GM19397 (cell line): ENCODE measurements around the gene SPAG5.

Experiments used
- ATAC-seq: cut with Tn5 transposase; IDR thresholded peaks from one replicate; pipeline ENCODE4 v1.9.1; 2021; ENCODE audit warnings: mild to moderate bottlenecking, moderate library complexity; ENCODE audit not compliant: unreplicated experiment

The SPAG5 gene

GRCh38 chr17:28547623-28548416, 51.0 kb downstream of the SPAG5 start:
- ATAC-seq: no peak

- no peak for ATAC-seq
Observed at GRCh38 chr17:28547096-28547622, 51.7 kb downstream of the SPAG5 start.

- no peak for ATAC-seq
Observed at GRCh38 chr17:28545787-28546415, 52.9 kb downstream of the SPAG5 start.

GRCh38 chr17:28545141-28545503, 53.7 kb downstream of the SPAG5 start:
- ATAC-seq: no peak

- no peak for ATAC-seq
Observed at GRCh38 chr17:28544402-28545140, 54.3 kb downstream of the SPAG5 start.

GRCh38 chr17:28541439-28541838, 57.4 kb downstream of the SPAG5 start:
- no peak for ATAC-seq

- ATAC-seq: no peak
Observed at GRCh38 chr17:28540231-28540630, 58.6 kb downstream of the SPAG5 start.

GRCh38 chr17:28538296-28538895, 60.4 kb downstream of the SPAG5 start:
- no peak for ATAC-seq

- no peak for ATAC-seq
Observed at GRCh38 chr17:28537219-28537610, 61.6 kb downstream of the SPAG5 start.

- no peak for ATAC-seq
Observed at GRCh38 chr17:28536532-28537218, 62.1 kb downstream of the SPAG5 start.

- ATAC-seq: no peak
Observed at GRCh38 chr17:28534740-28535375, 64.0 kb downstream of the SPAG5 start.

- no peak for ATAC-seq
Observed at GRCh38 chr17:28533091-28533807, 65.6 kb downstream of the SPAG5 start.

GRCh38 chr17:28532050-28532960, 66.5 kb downstream of the SPAG5 start:
- no peak for ATAC-seq

- ATAC-seq: no peak
Observed at GRCh38 chr17:28530926-28531325, 67.9 kb downstream of the SPAG5 start.

- no peak for ATAC-seq
Observed at GRCh38 chr17:28530250-28530649, 68.6 kb downstream of the SPAG5 start.

GRCh38 chr17:28529013-28529400, 69.8 kb downstream of the SPAG5 start:
- no peak for ATAC-seq

GRCh38 chr17:28528327-28529012, 70.4 kb downstream of the SPAG5 start:
- no peak for ATAC-seq

- ATAC-seq: no peak
Observed at GRCh38 chr17:28527859-28528258, 71.0 kb downstream of the SPAG5 start.
